IMR-90 (cell line): ENCODE measurements around the gene DYRK2. TPM values are rescaled to one million over a fixed set of nuclear protein-coding genes. Genes with fewer than 3 reads are reported as not detected.

Experiments used
- ATAC-seq: fragments of 200-7000 bp; cut with Tn5 transposase; 2 replicates; pipeline ENCODE4 v1.9.1; 2020; ENCODE audit warnings: low read depth, mild to moderate bottlenecking, moderate library complexity
- BruUV-seq: library from RNA; stranded (reverse); fragments of 400-500 nt; replicated peaks from 2 replicates; lab custom pipeline; 2021; lab: Mats Ljungman, UMichigan
- CTCF ChIA-PET: fragments of 300-600 bp; formaldehyde crosslinking; extraction: SDS; loops from one replicate; lab custom pipeline; 2021; ENCODE audit warnings: antibody characterized with exemption; lab: Yijun Ruan, JAX
- POLR2A ChIA-PET: fragments of 300-600 bp; sonication (Branson Sonifier 250); formaldehyde crosslinking; loops from one replicate; lab custom pipeline; 2022; ENCODE audit warnings: antibody characterized with exemption; ENCODE audit not compliant: unreplicated experiment; lab: Charles Lee
- DNase-seq: peaks from one replicate; pipeline ENCODE4 v3.0.0; 2013
- H2AFZ ChIP-seq: replicated peaks from 2 replicates; pipeline ENCODE3; 2013; ENCODE audit warnings: low read length, mild to moderate bottlenecking; ENCODE audit not compliant: poor library complexity
- H2AK5ac ChIP-seq: 2 replicates; pipeline ENCODE4 v1.6.1; 2013; ENCODE audit warnings: low read depth, low read length, inconsistent platforms
- H2AK9ac ChIP-seq: replicated peaks from 2 replicates; pipeline ENCODE3; 2013; ENCODE audit warnings: mild to moderate bottlenecking, low read depth, low read length, moderate library complexity; ENCODE audit not compliant: poor library complexity
- H2BK120ac ChIP-seq: 2 replicates; pipeline ENCODE4 v1.6.1; 2013; ENCODE audit warnings: low read depth, low read length, inconsistent platforms
- H2BK15ac ChIP-seq: 3 replicates; pipeline ENCODE4 v1.6.1; 2013; ENCODE audit warnings: low read depth, low read length, inconsistent platforms
- H2BK20ac ChIP-seq: 2 replicates; pipeline ENCODE4 v1.6.1; 2013; ENCODE audit warnings: low read depth, mild to moderate bottlenecking, inconsistent platforms, low read length, moderate library complexity
- H2BK5ac ChIP-seq: 2 replicates; pipeline ENCODE4 v1.6.1; 2013; ENCODE audit warnings: mild to moderate bottlenecking, low read depth, low read length, inconsistent platforms; ENCODE audit not compliant: poor library complexity, severe bottlenecking
- H3K14ac ChIP-seq: replicated peaks from 2 replicates; pipeline ENCODE4 v1.6.1; 2013; ENCODE audit warnings: low read depth, low read length, inconsistent platforms
- H3K18ac ChIP-seq: 2 replicates; pipeline ENCODE4 v1.6.1; 2013; ENCODE audit warnings: low read depth, low read length, control low read depth
- H3K23ac ChIP-seq: 2 replicates; pipeline ENCODE4 v1.6.1; 2013; ENCODE audit warnings: low read depth, low read length, inconsistent platforms
- H3K27ac ChIP-seq: 2 replicates; pipeline ENCODE4 v1.5.1; 2013; ENCODE audit warnings: mild to moderate bottlenecking, control low read depth, low read length; ENCODE audit not compliant: insufficient read depth
- H3K27me3 ChIP-seq: 2 replicates; pipeline ENCODE4 v1.6.1; 2013; ENCODE audit warnings: low read length; ENCODE audit not compliant: control insufficient read depth, insufficient read depth
- H3K36me3 ChIP-seq: 2 replicates; pipeline ENCODE4 v1.6.1; 2013; ENCODE audit warnings: low read length, mixed read lengths; ENCODE audit not compliant: control insufficient read depth, insufficient read depth
- H3K4ac ChIP-seq: 2 replicates; pipeline ENCODE4 v1.6.1; 2013; ENCODE audit warnings: low read depth, low read length, inconsistent platforms
- H3K4me1 ChIP-seq: 2 replicates; pipeline ENCODE4 v1.6.1; 2013; ENCODE audit warnings: low read length, mixed read lengths; ENCODE audit not compliant: control insufficient read depth, insufficient read depth
- H3K4me2 ChIP-seq: 2 replicates; pipeline ENCODE4 v1.6.1; 2013; ENCODE audit warnings: low read depth, mild to moderate bottlenecking, control low read depth, low read length, moderate library complexity
- H3K4me3 ChIP-seq: 2 replicates; pipeline ENCODE4 v1.5.1; 2013; ENCODE audit warnings: low read depth, mild to moderate bottlenecking, control low read depth, low read length, moderate library complexity; ENCODE audit not compliant: insufficient read depth
- H3K56ac ChIP-seq: 2 replicates; pipeline ENCODE4 v1.6.1; 2013; ENCODE audit warnings: low read length, inconsistent platforms; ENCODE audit not compliant: insufficient read depth; ENCODE audit errors: extremely low read depth
- H3K79me1 ChIP-seq, 2 experiments: 2 replicates each; pipeline ENCODE4 v1.6.1; 2013; ENCODE audit warnings: low read length in 2 of 2, inconsistent platforms in 1 of 2, low read depth in 1 of 2
- H3K9ac ChIP-seq: 2 replicates; pipeline ENCODE4 v1.6.1; 2013; ENCODE audit warnings: low read depth, low read length, control low read depth
- H3K9me1 ChIP-seq: 2 replicates; pipeline ENCODE4 v1.6.1; 2013; ENCODE audit warnings: low read length, inconsistent platforms; ENCODE audit not compliant: insufficient read depth
- H3K9me3 ChIP-seq: 2 replicates; pipeline ENCODE4 v1.6.1; 2013; ENCODE audit warnings: low read length; ENCODE audit not compliant: control insufficient read depth, insufficient read depth
- H4K20me1 ChIP-seq: 2 replicates; pipeline ENCODE4 v1.6.1; 2013; ENCODE audit warnings: low read length, inconsistent platforms; ENCODE audit not compliant: insufficient read depth
- H4K5ac ChIP-seq: 2 replicates; pipeline ENCODE4 v1.6.1; 2013; ENCODE audit warnings: mild to moderate bottlenecking, low read depth, low read length, control low read depth
- H4K8ac ChIP-seq, 2 experiments: 2 replicates each; pipeline ENCODE4 v1.6.1; 2013; ENCODE audit warnings: low read depth in 2 of 2, low read length in 2 of 2, control low read depth in 1 of 2, inconsistent platforms in 1 of 2
- H4K91ac ChIP-seq: 2 replicates; pipeline ENCODE4 v1.6.1; 2013; ENCODE audit warnings: low read depth, low read length, inconsistent platforms; ENCODE audit not compliant: insufficient read depth
- BHLHE40 ChIP-seq: fragments of 150-350 bp; IDR thresholded peaks from 2 replicates; pipeline ENCODE4 v1.6.1; 2016; ENCODE audit warnings: mild to moderate bottlenecking, low read depth, low read length
- ELK1 ChIP-seq: fragments of 150-350 bp; IDR thresholded peaks from 2 replicates; pipeline ENCODE4 v1.6.1; 2016; ENCODE audit warnings: low read depth, mild to moderate bottlenecking, low read length, moderate library complexity, borderline replicate concordance
- MAZ ChIP-seq: IDR thresholded peaks from 2 replicates; pipeline ENCODE4 v1.6.1; 2012; ENCODE audit warnings: low read depth, mild to moderate bottlenecking, low read length, improper control_type of control experiment, moderate library complexity, borderline replicate concordance
- MXI1 ChIP-seq: IDR thresholded peaks from 2 replicates; pipeline ENCODE4 v1.6.1; 2012; ENCODE audit warnings: low read depth, mild to moderate bottlenecking, low read length, moderate library complexity, borderline replicate concordance
- POLR2A ChIP-seq: IDR thresholded peaks from 2 replicates; pipeline ENCODE4 v1.6.1; 2012; ENCODE audit warnings: mild to moderate bottlenecking, low read depth, low read length
- RCOR1 ChIP-seq: IDR thresholded peaks from 2 replicates; pipeline ENCODE4 v1.6.1; 2012; ENCODE audit warnings: mild to moderate bottlenecking, low read length, improper control_type of control experiment; ENCODE audit not compliant: insufficient replicate concordance
- RFX5 ChIP-seq: IDR thresholded peaks from 2 replicates; pipeline ENCODE4 v1.8.0; 2012; ENCODE audit warnings: low read depth, mild to moderate bottlenecking, low read length, moderate library complexity
- WGBS, 2 experiments: methylation state at CpG; one replicate each; pipeline versions ENCODE4 v1.1.5 to v1.1.7; 2013; ENCODE audit warnings: missing lambda C conversion rate in 2 of 2; ENCODE audit not compliant: insufficient read length in 1 of 2; ENCODE audit errors: extremely low coverage in 2 of 2; 5-methylcytosine and 5-hydroxymethylcytosine counted together
- dilution Hi-C: fragments of 300-500 bp; cut with HindIII; formaldehyde crosslinking; loops from one replicate; pipeline ENCODE4 v1.14.3; 2018; ENCODE audit warnings: low sequenced_read_pairs; ENCODE audit not compliant: unreplicated experiment
- in situ Hi-C: fragments of 300-500 bp; cut with MboI; formaldehyde crosslinking; loops from 3 replicates; pipeline ENCODE4 v1.14.3; 2019; ENCODE audit warnings: low sequenced_read_pairs, inconsistent platforms, mixed read lengths
- intact Hi-C: fragments of 100-400 bp; cut with micrococcal nuclease; formaldehyde crosslinking; loops from 2 replicates; pipeline ENCODE4 v1.10.0; 2022
- polyA plus RNA-seq, 3 experiments: library from polyadenylated mRNA; depleted of rRNA; stranded (reverse); fragments of >200 nt; gene quantifications; 2 replicates each; pipeline ENCODE4 v1.2.3, GENCODE V29; 2012; ENCODE audit warnings: low replicate concordance in 1 of 3
- total RNA-seq: library from RNA; depleted of rRNA; stranded (reverse); fragments of >200 nt; gene quantifications from 2 replicates; pipeline ENCODE4 v1.2.3, GENCODE V29; 2012

DYRK2 gene
- total and polyA plus RNA-seq, 2 of the 4 experiments (the other 2 are of a cell fraction), result 16.3 to 23.1 TPM

- Histone ChIP-seq H3K56ac (no peak overlapping the region), H3K4me2 (no peak overlapping the region), H2BK20ac (no peak overlapping the region), H3K14ac (no peak overlapping the region), H3K4ac (no peak overlapping the region), H3K18ac (no peak overlapping the region), H3K9ac (no peak overlapping the region), H3K36me3 (no peaks in the 10 kb centered on the region), H2AK5ac (no peak overlapping the region), H4K8ac (no peak overlapping the region), H2AK9ac (no peak overlapping the region), H3K27ac (no peak overlapping the region), H3K9me3 (no peaks in the 10 kb centered on the region), H2BK15ac (no peak overlapping the region), H3K4me1 (no peaks in the 10 kb centered on the region), H4K91ac (no peak overlapping the region), H3K4me3 (no peak overlapping the region), H3K23ac (no peak overlapping the region), H3K9me1 (no peaks in the 10 kb centered on the region; the same call in 1 of the 2 replicates), H2BK5ac (no peak overlapping the region), H3K79me1 (no peaks in the 10 kb centered on the region), H3K27me3 (peaks cover 4% of the 10 kb centered on the region; the same call in 1 of the 2 replicates), H4K20me1 (no peaks in the 10 kb centered on the region), H2AFZ (no peak overlapping the region), H2BK120ac (no peak overlapping the region), H4K5ac (no peak overlapping the region)
- intact Hi-C loops (no loop called here), in situ Hi-C loops (no loop called here), dilution Hi-C loops (no loop called here)
- no peak for ATAC-seq
- POLR2A ChIA-PET, result no interaction called here
- BruUV-seq, result no TSS peak
- DNase-seq, result no peak
- no CpG with 5 or more reads among the region's 6 CpGs for WGBS, 2 experiments
- TF ChIP-seq MXI1 (no peak), RCOR1 (no peak), RFX5 (no peak), ELK1 (no peak), MAZ (no peak), POLR2A (no peak), BHLHE40 (no peak)
- CTCF ChIA-PET, result no interaction called here
These were observed 24.2 kb upstream of the DYRK2 start for GRCh38 chr12:67624355-67624754.
